HepG2 (cell line): ENCODE measurements around the gene MATK. TPM values are rescaled to one million over a fixed set of nuclear protein-coding genes. Genes with fewer than 3 reads are reported as not detected.

Experiments
- ATAC-seq: fragments of 200-7000 bp; cut with Tn5 transposase; 3 replicates; pipeline ENCODE4 v1.9.1; 2020; ENCODE audit warnings: mild to moderate bottlenecking, moderate library complexity
- BruUV-seq: library from RNA; stranded (reverse); fragments of 400-500 nt; replicated peaks from 2 replicates; lab custom pipeline; 2021; lab: Mats Ljungman, UMichigan
- CTCF ChIA-PET: fragments of 300-600 bp; formaldehyde crosslinking; extraction: SDS; loops from one replicate; lab custom pipeline; 2021; ENCODE audit warnings: low total read pairs, inconsistent platforms, low intra/inter-chr PET ratio; lab: Yijun Ruan, JAX
- POLR2A ChIA-PET: fragments of 350-600 bp; sonication (Branson Sonifier 250); formaldehyde crosslinking; loops from one replicate; lab custom pipeline; 2020; ENCODE audit warnings: antibody characterized with exemption, inconsistent platforms; lab: Yijun Ruan, JAX
- DNase-seq: peaks from one replicate; pipeline ENCODE4 v3.0.0-alpha.2; 2015; ENCODE audit warnings: low spot score
- FAIRE-seq: peaks from 3 replicates; lab custom pipeline; 2011; peaks lifted over from hg19 to GRCh38; lab: Jason Lieb, UNC
- H2AFZ ChIP-seq: one replicate; pipeline ENCODE4 v1.6.1; 2011; ENCODE audit warnings: low read length, inconsistent platforms
- H3K27ac ChIP-seq: fragments of 300-600 bp; 3 replicates; pipeline ENCODE4 v1.8.0; 2011; ENCODE audit warnings: mixed run types, mild to moderate bottlenecking, mixed read lengths, low read length, inconsistent platforms; ENCODE audit not compliant: insufficient read depth; ENCODE audit errors: extremely low read length
- H3K27me3 ChIP-seq, 2 experiments: fragments of 200-600 bp in 1 of 2; 2 replicates in 1 of 2; 3 replicates in 1 of 2; pipeline versions ENCODE4 v1.6.0 to v1.8.0; 2011; ENCODE audit warnings: low read length in 2 of 2, mild to moderate bottlenecking in 2 of 2, moderate library complexity in 2 of 2, inconsistent platforms in 1 of 2; ENCODE audit not compliant: insufficient read depth in 2 of 2, control insufficient read depth in 1 of 2
- H3K36me3 ChIP-seq, 2 experiments: fragments of 200-600 bp in 1 of 2; replicated peaks in 1 of 2; 2 replicates in 1 of 2; 3 replicates in 1 of 2; pipeline versions ENCODE4 v1.5.1 to v1.8.0; 2011; ENCODE audit warnings: low read length in 2 of 2, inconsistent platforms in 1 of 2; ENCODE audit not compliant: insufficient read depth in 2 of 2, control insufficient read depth in 1 of 2
- H3K4me1 ChIP-seq: 2 replicates; pipeline ENCODE4 v1.5.1; 2012; ENCODE audit warnings: low read length, inconsistent platforms; ENCODE audit not compliant: insufficient read depth
- H3K4me2 ChIP-seq: 2 replicates; pipeline ENCODE4 v1.6.0; 2011; ENCODE audit warnings: low read depth, low read length, inconsistent platforms
- H3K4me3 ChIP-seq, 3 experiments: fragments of 200-600 bp in 1 of 3; sonication (generic), shearing (Covaris generic) in 1 of 3; replicated peaks in 1 of 3; 2 replicates each; pipeline ENCODE4 v1.5.1; 2011 to 2016; ENCODE audit warnings: low read length in 3 of 3, inconsistent platforms in 2 of 3, low read depth in 2 of 3, mild to moderate bottlenecking in 2 of 3, control low read depth in 1 of 3, mixed read lengths in 1 of 3; ENCODE audit not compliant: insufficient read depth in 1 of 3
- H3K79me2 ChIP-seq: one replicate; pipeline ENCODE4 v1.6.1; 2011; ENCODE audit warnings: low read length, inconsistent platforms; ENCODE audit not compliant: insufficient read depth
- H3K9ac ChIP-seq: 2 replicates; pipeline ENCODE4 v1.6.0; 2011; ENCODE audit warnings: mild to moderate bottlenecking, low read depth, low read length, inconsistent platforms; ENCODE audit not compliant: insufficient read depth
- H3K9me3 ChIP-seq: 2 replicates; pipeline ENCODE4 v1.5.1; 2012; ENCODE audit warnings: mild to moderate bottlenecking, low read length
- H4K20me1 ChIP-seq: 2 replicates; pipeline ENCODE4 v1.6.0; 2011; ENCODE audit warnings: inconsistent platforms, mild to moderate bottlenecking, low read length, moderate library complexity; ENCODE audit not compliant: insufficient read depth
- NR3C1 ChIP-seq: sonication (generic); formaldehyde crosslinking; IDR thresholded peaks from 2 replicates; pipeline ENCODE4 v1.4.0; 2020; ENCODE audit warnings: missing genetic modification reagents
- WGBS: methylation state at CpG from one replicate; pipeline ENCODE4 v1.1.6; 2017; ENCODE audit warnings: low lambda C conversion rate; 5-methylcytosine and 5-hydroxymethylcytosine counted together
- in situ Hi-C: cut with HindIII; loops from 2 replicates; pipeline ENCODE4 v1.10.0; 2017; ENCODE audit warnings: low pct_unique_long_range_greater_than_20kb; ENCODE audit not compliant: extremely low pct_ligation_motif_present
- intact Hi-C: fragments of 100-400 bp; cut with micrococcal nuclease; formaldehyde crosslinking; loops from one replicate; pipeline ENCODE4 v1.10.0; 2022; ENCODE audit not compliant: unreplicated experiment
- polyA plus RNA-seq, 8 experiments: library from polyadenylated mRNA; depleted of rRNA in 3 of 8; stranded (reverse) in 7 of 8; unstranded in 1 of 8; fragments of >200 nt; fragmentation: Illumina TruSeq in 4 of 8; extraction: Trizol in 4 of 8; gene quantifications; 2 replicates each; pipeline versions ENCODE4 v1.2.1 to v1.2.3, GENCODE V29; 2011 to 2016; ENCODE audit warnings: low read depth in 4 of 8, missing spikeins in 1 of 8, mixed read lengths in 1 of 8; ENCODE audit not compliant: insufficient read depth in 1 of 8
- total RNA-seq, 5 experiments: library from RNA; depleted of rRNA; stranded (reverse); fragments of >200 nt; fragmentation: Illumina TruSeq; extraction: Trizol; gene quantifications; 2 replicates each; pipeline ENCODE4 v1.2.3, GENCODE V29; 2016; ENCODE audit warnings: low read depth in 1 of 5
- TF ChIP-seq, protein P1 (sequence below): sonication (generic); formaldehyde crosslinking; IDR thresholded peaks from 2 replicates; pipeline ENCODE4 v1.8.1; 2022; ENCODE audit warnings: mild to moderate bottlenecking, missing genetic modification reagents
- TF ChIP-seq, protein P2 (sequence below): sonication (generic); formaldehyde crosslinking; IDR thresholded peaks from 2 replicates; pipeline ENCODE4 v1.9.0; 2021; ENCODE audit warnings: missing genetic modification reagents, mild to moderate bottlenecking, borderline replicate concordance

MATK gene
- total and polyA plus RNA-seq, 2 of the 13 experiments (the other 11 are each of a cell fraction or from before 2014, with no cell fraction given): 0.09 TPM; not detected in 1

DNA sequence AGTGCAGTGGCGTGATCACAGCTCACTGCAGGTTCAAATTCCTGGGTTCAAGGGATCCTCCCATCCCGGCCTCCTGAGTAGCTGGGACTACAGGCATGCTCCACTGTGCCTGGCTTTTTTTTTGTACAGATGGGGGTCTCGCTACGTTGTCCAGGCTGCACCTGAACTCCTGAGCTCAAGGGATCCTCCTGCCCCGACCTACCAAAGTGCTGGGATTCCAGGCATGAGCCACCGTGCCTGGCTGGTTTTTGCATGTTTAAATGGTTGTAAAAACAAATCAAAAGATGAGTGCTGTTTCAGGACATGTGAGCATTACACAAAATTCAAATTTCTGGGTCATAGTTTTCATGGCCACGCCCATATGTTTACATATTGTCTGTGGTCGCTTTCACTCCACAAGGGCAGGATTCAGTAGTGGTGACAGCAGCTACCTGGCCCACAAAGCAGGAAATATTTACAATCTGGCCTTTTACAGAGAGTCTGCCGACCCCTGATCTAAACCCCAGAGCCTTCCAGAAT lies 5.3 kb downstream of the MATK start:
- ATAC-seq: no peak
- no peak overlapping the region for H2AFZ ChIP-seq
- no peak overlapping the region for H3K27ac ChIP-seq
- H3K27me3 ChIP-seq: peaks cover 8 to 27% of the 10 kb centered on the region in 2 experiments; a peak in 4 of 5 replicates
- H3K4me3 ChIP-seq: no peak overlapping the region
- H3K4me1 ChIP-seq: 0 out of 2 replicates have a peak, but pooled peaks cover 5% of the 10 kb centered on the region
- ChIA-PET CTCF (no interaction called here), POLR2A (no interaction called here)
- no peak for FAIRE-seq
- no peaks in the 10 kb centered on the region for H3K36me3 ChIP-seq
- TF ChIP-seq, protein P1, sequence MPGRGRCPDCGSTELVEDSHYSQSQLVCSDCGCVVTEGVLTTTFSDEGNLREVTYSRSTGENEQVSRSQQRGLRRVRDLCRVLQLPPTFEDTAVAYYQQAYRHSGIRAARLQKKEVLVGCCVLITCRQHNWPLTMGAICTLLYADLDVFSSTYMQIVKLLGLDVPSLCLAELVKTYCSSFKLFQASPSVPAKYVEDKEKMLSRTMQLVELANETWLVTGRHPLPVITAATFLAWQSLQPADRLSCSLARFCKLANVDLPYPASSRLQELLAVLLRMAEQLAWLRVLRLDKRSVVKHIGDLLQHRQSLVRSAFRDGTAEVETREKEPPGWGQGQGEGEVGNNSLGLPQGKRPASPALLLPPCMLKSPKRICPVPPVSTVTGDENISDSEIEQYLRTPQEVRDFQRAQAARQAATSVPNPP: no peak
- TF ChIP-seq NR3C1: no peak
- TF ChIP-seq, protein P2, sequence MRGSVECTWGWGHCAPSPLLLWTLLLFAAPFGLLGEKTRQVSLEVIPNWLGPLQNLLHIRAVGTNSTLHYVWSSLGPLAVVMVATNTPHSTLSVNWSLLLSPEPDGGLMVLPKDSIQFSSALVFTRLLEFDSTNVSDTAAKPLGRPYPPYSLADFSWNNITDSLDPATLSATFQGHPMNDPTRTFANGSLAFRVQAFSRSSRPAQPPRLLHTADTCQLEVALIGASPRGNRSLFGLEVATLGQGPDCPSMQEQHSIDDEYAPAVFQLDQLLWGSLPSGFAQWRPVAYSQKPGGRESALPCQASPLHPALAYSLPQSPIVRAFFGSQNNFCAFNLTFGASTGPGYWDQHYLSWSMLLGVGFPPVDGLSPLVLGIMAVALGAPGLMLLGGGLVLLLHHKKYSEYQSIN (CRISPR knock-in tag): no peak
- no peak for DNase-seq
- no peak overlapping the region for H3K4me2 ChIP-seq
- in situ Hi-C loops: no loop called here
- no TSS peak for BruUV-seq
- no peak overlapping the region for H3K9ac ChIP-seq
- no peaks in the 10 kb centered on the region for H4K20me1 ChIP-seq
- WGBS: 59% methylated on average over 9 of the region's 9 CpGs
- peaks cover 18% of the 10 kb centered on the region for H3K9me3 ChIP-seq
- intact Hi-C loops: no loop called here
- no peaks in the 10 kb centered on the region for H3K79me2 ChIP-seq
